Measurements from ENCODE around the gene MAP2K5. TPM values are rescaled to one million over a fixed set of nuclear protein-coding genes. Genes with fewer than 3 reads are reported as not detected.

MAP2K5 gene
- polyA plus RNA-seq, 4 donors, result 19.1 to 21.8 (median 21.1) TPM

DNA sequence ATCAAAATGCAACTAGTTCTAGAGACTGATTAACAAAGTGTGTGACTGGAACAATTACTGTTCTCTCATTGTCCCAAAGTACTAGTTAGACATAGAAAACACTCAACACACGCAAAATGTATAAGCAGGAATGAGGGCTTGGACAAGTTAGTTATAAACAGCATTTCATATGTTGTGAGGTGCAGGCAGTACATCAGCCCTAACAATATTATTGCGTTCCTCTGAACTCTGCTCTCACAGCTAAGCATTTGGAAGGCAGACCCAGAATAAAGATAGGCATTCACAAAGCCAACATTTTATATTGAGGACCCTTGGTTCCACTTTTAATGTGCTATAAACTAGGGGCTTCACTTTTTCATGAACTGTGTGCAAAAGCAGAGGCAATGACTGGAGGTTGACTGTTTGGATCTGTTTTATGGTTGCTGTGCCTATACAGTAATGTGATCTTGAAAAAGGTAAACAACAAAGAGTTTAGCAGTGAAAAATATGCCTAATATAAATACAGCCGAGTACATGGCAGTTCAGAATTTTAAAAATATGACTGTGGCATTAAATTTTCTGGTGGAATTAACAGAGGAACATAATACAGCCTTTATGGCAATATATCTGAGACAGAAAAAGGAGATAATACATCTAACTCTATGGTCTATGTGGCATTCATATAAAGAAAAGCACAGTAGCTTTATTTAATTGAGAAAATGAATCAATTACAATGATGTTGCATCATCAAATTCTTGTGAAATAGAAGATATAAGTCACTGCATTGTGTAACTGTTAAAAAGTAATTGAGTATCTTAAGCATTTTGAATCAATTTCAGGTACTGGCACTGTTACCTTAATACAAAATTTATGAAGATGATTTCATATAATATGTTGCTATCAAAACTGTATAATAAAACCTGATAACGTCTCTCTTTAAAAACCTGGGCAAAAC is 202.8 kb downstream of the MAP2K5 start:
- no peak for DNase-seq (ENCODE audit: low read depth in 4 of 4, low spot score in 3 of 4)

DNA sequence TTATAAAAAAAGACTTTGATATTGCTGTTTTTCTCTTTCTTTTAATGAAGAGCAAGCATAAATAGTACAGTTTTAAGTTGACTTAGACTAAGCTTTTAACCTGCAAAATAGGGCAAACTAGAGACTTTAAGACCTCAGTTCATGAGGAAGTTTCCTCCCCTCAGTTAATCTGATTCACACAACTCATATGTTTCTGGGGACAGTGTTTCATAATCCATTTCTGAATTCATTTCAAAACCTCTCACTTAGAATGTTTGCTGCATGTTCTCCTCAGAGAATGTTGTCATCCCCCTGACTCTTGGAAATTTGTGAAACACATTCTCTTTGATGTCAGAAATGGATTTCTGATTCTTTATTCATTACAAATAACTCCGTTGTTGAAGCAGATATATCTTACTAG is 203.5 kb downstream of the MAP2K5 start:
- no peak for DNase-seq (ENCODE audit: low read depth in 4 of 4, low spot score in 3 of 4)

DNA sequence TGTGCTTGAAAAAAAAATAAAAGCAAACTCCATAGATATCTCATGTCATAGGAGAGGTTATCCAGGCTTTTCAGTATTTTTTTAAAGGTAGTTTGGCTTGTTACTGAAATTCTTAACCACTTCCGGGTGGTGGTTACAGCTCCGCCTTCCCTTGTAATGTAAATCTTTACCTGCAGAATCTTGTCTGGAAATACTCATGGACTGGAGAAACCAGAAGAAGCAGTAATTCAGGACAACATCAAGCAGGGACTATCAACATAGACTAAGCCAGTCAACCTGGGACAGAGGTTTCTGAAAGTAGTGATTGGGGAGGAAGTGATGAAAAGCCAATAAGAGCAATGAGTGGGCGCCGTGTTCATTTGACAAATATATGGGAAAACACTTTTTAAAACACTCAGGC is 203.9 kb downstream of the MAP2K5 start:
- DNase-seq (ENCODE audit: low read depth in 4 of 4, low spot score in 3 of 4), result no peak

DNA sequence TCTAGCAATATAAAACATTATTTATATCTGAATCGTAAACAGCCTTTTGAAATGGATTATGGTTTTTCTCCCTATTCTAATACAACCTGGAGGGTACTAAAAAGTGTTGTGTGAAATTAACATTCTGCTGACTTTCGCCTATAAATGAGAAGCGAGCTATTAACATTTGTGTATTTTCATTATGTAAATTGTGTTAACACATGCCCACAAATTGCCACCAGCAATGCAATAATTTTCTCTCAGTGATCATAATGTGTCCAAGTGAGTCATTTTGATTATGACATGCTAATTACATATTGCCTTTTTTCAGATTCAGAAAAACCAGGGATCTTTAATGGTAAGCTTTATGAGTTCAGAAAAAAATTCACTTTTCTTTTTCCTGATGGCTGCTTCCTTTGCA is 205.4 kb downstream of the MAP2K5 start:
- no peak for DNase-seq (ENCODE audit: low read depth in 4 of 4, low spot score in 3 of 4)

DNA sequence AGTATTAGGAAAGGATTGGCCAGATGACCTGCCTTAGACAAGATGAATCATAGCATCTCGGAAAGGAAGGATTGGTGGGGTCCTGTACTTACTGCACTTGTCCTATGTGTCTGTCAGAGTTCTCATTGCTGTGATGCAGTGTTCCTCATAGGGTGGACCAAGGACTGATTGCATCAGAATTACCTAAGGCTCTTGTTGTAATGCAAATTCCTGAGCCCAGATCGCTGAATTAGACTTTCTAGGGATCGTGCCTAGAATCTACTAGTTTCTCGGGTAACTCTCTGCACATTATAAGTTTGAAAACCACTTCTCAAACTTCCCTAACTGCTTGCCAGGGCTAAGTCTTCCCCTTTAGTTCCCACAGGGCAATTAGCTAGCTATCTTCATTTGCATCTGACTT is 207.9 kb downstream of the MAP2K5 start:
- no peak for DNase-seq (ENCODE audit: low read depth in 4 of 4, low spot score in 3 of 4)

DNA sequence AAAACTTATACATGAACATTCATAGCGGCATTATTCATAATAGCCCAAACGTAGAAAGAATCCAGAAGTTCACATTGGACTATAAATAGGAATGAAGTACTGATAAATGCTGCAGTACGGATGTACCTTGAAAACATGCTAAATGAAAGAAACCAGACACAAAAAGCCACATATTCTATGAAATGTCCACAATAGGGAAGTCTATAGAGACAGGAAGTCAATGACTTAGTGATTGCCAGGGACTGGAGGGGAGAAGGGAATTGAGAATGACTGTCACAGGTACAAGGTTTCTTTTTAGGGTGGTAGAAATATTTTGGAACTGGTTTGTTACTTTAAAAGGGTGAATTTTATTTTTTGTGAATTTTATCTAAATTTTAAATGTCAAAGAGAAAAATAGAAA is 211.4 kb downstream of the MAP2K5 start:
- DNase-seq (ENCODE audit: low read depth in 4 of 4, low spot score in 3 of 4), result no peak

DNA sequence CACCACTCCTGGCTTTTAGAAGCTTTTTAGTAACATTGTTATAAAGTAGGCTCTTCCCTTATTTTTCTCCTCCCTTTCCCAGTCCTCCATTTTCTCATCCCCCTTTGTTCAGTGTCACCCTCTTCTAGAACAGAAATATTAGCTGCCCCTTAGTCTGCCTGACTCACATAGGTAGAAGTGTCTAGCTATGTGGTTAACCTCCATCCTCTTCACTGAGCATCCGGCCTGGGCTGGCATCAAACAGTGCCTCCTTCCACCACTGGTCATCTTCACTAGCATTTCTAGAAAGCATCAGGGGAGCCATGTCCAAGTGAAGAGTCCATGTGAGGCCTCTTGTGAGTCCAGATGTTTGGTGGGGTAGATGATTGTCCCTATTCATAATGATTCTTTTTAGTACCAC is 212.8 kb downstream of the MAP2K5 start:
- DNase-seq (ENCODE audit: low read depth in 4 of 4, low spot score in 3 of 4), result no peak

DNA sequence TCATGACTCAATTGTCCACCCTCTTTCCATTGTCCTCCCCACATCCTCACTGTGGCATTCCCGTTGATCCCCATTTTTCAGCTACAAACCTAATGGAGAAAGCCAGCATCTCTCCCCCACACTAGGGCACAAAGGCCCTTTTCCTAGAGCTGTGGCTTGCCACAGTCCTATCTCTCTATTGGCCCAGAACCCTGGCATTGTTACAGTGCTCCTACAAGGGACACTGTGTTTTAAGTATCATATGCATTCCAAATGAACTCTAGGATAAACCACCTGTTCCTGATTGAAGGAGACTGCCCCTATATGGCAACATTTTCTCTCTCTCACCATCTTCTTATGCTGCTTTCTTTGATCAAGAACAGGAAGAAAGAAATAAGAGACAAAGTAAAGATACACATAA is 213.4 kb downstream of the MAP2K5 start:
- no peak for DNase-seq (ENCODE audit: low read depth in 4 of 4, low spot score in 3 of 4)

DNA sequence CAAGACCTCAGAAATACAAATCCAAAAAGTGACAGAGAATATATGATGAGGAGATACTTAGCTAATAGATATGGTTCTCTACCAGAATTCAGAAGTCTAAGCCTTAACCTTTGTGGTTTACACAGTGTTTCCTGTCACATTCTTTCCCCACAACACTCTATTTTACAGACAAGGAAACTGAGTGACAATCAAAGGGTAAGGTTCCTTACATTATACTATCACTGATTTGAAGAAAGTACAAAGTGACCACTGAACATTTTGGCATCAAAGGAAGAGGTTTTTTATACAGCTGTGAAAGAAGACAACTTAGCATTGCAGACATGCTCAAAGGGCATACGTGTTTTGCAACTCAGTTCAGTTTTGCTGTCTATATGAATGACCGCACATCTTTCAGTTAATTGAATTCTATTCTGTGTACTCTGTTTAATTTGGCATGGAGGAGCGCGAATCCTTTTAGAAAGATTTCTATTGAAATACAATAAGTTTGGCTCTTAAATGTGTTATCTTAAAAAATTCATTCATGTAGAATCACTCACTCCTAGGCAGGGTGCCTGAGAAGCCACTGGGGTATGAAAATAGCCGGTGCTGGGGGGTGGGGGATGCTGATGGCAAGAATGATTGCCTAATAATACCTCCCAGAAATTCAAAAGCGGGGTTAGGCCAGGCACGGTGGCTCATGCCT is 216.3 kb downstream of the MAP2K5 start:
- DNase-seq (ENCODE audit: low read depth in 4 of 4, low spot score in 3 of 4), result no peak

DNA sequence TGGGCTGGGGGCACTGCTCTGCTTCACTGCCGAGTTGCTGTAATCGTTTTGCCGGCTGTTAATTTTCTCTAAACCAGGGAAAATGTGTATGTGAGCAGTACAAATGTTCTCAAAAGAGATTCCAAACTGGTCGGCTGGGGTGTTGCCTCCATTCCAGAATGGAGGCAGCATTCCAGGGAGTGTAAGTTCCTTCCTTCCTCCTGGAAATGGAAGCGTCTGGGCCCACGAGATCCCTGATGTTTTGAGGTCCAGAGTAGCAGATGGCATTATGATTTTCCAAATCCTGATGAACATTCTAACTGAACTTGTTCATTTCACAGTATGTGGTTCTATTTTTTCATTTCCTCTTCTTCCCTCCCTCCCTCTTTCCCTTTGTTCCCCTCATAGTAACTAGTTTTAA is 218.4 kb downstream of the MAP2K5 start:
- no peak for DNase-seq (ENCODE audit: low read depth in 4 of 4, low spot score in 3 of 4)

DNA sequence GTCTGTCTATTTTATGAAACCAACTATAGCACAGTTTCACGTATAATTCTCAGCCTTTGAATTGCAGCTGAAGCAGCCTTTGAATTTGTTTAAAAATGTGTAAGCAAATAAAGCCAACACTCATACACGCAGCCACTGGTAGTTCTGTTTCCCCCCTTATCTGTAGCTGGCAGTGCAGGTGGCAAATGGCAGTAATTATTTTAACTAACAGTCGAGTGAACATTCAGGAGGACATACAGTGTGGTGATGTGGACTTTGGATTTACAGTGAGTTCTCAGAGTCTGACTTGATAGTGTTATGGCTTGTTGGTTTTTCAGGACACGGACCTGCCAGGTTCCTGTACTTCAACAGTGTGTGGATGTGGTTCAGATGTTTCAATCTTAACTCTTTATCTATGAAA is 218.8 kb downstream of the MAP2K5 start:
- DNase-seq (ENCODE audit: low read depth in 4 of 4, low spot score in 3 of 4), result no peak

DNA sequence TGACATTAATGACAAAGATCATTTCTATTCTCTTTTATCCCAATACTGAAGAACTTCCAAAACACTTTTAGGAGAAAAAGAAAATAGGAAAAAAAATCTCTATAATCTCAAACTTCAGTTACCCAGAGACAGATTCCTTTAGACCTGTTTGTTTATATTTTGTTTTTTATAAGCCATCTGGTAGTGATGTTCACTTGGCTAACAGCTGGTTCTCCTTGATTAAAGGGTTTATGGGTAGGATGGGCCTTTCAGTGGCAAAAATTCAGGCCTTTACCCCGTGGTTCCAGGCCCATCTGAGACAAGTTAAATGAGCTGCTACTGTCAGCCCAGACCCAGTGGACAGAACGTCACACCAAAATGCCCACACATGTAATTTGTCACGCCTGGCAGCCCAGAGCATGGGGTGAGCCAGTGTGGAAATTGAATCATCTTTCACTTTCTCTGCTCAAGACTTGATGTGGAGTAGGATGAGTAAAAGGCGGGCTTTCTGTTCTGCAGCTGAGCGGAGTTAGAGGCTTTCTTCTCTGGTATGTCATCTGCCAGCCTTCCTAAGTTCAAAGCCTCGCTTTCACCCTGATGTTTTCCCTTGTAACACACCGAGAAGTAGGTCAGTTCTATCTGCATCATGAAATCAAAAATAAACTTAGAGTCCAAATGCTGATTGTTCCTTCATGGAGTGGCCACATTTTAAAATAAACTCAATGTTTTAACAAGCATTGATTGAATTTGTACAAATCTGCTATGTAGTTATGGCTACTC is 220.3 kb downstream of the MAP2K5 start:
- no peak for DNase-seq (ENCODE audit: low read depth in 4 of 4, low spot score in 3 of 4)

DNA sequence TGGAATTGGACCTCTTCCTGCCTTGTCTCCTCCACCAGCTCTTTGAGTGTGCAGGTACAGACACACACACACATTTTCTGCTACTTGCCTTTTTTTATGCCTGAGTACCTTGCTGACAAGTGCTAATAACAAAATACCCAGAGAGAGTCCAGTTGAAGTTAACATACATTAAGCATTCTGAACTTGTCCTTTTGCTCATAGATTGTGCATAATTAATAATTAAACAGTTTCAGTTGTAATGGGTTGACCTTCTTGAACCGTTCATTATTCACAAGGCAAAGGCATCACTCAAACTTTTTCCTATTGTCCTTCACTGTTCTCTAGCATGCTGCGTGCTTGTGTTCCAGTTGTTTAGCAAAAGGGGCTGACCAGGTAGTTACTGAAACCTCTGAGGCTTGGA is 223.2 kb downstream of the MAP2K5 start:
- no peak for DNase-seq (ENCODE audit: low read depth in 4 of 4, low spot score in 3 of 4)

DNA sequence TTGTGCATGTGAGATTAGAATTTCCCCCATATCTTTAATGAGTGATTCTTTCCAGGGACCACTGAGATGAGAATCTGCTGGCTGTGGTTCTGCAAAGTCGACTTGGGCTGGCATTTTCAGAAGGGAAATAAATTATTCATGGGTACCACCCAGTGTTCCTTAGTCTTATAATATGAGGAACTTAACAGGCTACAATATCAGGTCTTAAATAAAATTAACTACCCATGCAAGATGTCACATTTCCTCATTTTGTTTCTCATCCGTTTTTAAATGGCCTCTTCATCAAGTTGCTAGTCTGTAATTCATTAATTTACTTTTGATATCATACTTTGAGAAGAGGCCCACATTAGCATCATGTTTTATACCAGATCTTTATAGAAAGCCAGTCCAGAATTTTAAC is 224.5 kb downstream of the MAP2K5 start:
- no peak for DNase-seq (ENCODE audit: low read depth in 4 of 4, low spot score in 3 of 4)

DNA sequence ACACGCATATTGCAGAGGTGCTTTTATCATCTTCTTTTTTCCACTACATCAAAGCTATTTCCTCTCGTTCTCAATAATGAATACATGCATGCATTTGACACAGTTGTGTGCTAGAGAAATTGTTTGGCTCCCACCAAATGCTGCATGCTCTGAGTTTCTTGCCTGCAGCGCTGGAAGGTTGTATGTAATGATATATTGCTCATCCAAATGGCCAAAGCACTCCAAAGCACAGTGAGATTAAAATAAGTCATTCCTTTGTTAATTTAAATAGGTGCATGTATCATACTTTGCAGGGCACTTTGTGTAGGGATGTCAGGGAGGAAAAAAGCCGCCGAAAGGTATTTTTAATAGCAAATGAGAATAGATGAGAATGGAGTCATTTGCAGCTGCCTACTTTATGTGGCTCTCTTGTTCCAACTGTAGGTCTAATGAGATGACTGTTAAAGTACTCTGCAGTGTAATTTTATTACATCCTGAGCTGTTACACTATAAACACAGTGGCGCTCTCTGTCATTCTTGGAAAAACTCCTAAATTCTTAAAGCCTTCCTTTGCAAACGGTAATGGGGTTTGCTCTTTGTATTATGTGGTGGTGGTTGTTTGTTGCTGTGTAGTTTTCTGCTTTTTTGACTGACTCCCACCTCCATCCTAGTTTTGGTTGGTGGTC is 225.9 kb downstream of the MAP2K5 start:
- no peak for DNase-seq (ENCODE audit: low read depth in 4 of 4, low spot score in 3 of 4)

DNA sequence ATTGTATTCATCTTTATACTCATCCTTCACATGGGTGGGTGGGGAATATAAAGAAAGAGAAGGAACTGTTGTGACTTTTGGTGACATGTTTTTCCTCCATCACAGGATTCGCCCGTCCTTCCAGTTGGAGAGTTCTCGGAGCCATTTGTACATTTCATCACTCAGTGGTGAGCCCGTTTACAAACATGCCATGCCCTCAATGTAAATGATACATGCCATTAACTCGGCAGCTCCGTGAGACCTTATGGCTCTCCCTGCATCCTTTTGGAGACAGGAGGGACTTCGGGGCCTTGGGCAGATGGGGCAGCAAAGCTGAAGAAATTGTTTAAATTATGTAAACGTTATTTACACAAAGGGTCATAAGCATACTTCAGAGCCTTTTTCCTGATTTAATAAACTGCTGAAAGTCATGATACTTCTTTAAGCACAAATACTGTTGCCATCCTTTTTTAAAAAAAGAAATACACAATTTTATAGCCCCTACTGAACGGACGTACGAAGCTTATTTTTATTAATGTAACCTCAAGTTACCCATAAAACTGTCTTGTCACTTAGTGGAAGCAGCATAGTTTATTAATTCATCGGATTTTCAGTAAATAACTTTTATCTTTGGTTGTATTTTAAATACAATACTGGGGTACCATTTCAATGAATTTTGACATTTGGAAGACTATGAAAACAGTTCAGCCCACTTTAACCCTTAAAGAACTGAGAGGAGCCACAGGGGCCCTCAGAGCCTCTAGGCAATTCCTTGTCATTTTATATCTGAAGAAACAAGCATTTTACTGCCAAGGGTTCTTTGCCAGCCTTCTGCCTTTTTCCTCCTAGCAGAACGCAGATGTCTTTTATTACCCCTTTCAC is 227.2 kb downstream of the MAP2K5 start:
- DNase-seq (ENCODE audit: low read depth in 4 of 4, low spot score in 3 of 4), result no peak

DNA sequence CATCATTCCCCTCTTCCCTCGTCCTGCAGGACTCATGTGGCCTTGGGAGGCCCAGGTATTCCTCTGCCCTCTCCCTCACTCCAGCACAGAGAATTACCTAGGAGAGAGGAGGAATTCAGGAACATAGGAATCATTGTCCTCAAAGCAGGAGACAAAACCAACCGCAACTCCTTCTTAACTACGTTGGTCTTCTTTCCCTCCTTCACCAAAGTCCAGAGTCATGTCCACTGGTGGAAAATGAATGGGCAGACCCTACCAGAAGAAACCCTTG is 227.8 kb downstream of the MAP2K5 start:
- no peak for DNase-seq (ENCODE audit: low read depth in 4 of 4, low spot score in 3 of 4)

DNA sequence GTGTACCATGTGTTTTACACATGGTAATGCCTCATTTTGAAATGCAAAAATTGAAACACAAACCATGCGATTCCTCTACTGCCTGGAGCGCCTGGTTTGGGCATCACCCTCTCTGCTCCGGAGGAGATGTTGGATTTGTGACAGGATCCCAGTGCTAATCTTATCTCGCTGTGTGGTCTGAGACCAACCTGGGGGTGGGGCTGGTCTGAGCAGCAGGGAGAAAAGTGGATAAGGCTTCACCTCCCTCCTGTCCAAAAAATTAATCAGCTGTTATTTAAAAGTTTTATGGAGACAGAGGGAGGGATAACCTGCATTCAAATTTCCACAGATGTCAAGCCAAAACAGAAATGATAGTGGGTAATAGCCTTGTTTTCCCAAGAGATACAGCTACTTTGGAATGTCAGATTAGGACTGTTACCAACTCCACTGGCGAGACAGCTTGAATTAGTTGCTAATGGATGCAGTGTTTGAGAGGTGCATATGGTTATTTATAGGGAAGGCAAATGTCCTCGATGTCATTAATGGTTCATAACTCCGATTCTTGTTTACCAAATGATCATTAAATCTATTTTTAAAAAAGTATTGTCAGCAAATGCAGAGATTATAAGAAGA is 228.8 kb downstream of the MAP2K5 start:
- no peak for DNase-seq (ENCODE audit: low read depth in 4 of 4, low spot score in 3 of 4)

DNA sequence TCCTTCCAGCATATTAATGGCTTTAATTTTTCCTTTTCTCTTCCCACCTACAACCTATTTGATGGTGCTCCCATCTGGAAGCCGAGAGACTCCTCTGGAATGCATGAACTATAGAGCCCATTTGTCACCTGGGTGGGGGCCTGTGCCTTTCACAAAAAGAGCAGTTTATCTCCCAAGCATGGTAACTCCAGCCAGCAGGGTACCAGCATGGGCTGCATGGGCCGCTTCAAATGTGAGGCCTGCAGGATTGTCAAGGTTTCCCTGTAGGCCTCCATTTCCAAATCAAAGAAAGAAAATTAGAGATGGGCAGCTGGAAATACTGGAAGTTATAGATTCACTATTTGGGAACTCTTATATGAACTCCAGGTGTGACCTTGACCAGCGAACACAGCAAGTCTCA is 232.1 kb downstream of the MAP2K5 start:
- no peak for DNase-seq (ENCODE audit: low read depth in 4 of 4, low spot score in 3 of 4)

DNA sequence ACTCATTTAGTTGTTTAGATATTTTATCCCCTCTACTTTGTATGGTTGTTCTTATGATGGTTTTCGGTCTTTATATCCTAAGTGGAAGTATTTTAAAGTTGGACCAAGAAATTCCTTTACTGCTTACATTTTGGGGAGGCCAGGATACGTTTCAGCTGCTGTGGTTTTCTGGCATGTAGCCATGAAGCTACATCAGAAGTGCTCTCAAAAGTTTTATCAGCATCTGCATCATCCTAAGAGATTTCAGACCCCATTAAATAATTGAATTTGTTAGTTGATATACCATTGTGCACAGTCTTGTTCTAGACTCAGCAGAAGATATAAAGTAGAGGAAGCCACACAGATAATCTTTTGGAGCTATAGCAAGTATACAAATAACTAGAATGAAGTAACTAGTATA is 232.7 kb downstream of the MAP2K5 start:
- no peak for DNase-seq (ENCODE audit: low read depth in 4 of 4, low spot score in 3 of 4)
